NCI-H146 treated with DMSO at 0.1 percent for 48 hours (cell line): ENCODE results near the gene SLC13A1.
"Not testable (repeated sequence)": the region's sequence is repeated elsewhere in the genome, so short reads cannot be mapped to it uniquely, and the experiment has no call there.

Source experiments
- DNase-seq: peaks from one replicate; lab custom pipeline; 2025; ENCODE audit not compliant: unreplicated experiment; lab: John Stamatoyannopoulos, UW

Gene SLC13A1, protein sequence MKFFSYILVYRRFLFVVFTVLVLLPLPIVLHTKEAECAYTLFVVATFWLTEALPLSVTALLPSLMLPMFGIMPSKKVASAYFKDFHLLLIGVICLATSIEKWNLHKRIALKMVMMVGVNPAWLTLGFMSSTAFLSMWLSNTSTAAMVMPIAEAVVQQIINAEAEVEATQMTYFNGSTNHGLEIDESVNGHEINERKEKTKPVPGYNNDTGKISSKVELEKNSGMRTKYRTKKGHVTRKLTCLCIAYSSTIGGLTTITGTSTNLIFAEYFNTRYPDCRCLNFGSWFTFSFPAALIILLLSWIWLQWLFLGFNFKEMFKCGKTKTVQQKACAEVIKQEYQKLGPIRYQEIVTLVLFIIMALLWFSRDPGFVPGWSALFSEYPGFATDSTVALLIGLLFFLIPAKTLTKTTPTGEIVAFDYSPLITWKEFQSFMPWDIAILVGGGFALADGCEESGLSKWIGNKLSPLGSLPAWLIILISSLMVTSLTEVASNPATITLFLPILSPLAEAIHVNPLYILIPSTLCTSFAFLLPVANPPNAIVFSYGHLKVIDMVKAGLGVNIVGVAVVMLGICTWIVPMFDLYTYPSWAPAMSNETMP

DNA sequence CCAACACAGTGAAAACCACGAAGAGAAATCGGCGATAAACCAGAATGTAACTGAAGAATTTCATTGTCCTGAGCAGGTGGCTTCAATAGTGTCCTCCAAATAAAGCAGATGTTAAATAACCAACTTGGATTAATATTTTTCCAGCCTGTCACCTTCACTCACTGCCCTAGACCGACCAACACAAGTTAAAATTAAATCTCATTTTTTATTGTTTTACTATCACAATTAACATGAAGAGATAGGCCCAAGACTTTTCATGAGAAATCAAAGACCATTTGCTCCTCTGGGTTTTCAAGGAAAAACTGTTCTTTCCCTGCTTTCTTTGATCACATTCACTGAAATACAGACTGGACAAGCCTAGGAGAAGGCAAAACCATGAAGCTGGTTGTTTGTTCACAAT, at the start of gene SLC13A1:
Gene SLC13A1, minus strand, starts transcription at position 87 of the 400 bp plus-strand sequence. Its CDS starts 23 bp downstream, at position 64.
- DNase-seq, result no peak

DNA sequence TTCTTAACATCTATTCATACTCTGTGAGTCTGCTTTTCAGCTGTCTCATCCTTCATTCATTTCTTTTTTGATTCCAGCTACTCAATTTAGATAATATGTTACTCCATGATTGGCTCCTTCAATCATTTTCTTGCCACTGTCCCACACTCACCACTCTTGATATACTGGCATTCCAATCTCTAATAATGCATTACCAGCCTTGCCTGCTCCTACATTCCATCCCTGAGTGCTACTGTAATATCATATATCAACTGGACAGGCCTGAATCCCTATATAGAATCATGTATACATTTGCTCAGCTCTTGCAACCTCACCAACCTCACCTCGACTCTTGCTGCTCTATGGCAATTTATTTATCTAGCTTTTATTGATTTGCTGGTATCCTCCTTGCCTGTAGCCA, 45.0 kb upstream of the SLC13A1 start:
- no peak for DNase-seq

DNA sequence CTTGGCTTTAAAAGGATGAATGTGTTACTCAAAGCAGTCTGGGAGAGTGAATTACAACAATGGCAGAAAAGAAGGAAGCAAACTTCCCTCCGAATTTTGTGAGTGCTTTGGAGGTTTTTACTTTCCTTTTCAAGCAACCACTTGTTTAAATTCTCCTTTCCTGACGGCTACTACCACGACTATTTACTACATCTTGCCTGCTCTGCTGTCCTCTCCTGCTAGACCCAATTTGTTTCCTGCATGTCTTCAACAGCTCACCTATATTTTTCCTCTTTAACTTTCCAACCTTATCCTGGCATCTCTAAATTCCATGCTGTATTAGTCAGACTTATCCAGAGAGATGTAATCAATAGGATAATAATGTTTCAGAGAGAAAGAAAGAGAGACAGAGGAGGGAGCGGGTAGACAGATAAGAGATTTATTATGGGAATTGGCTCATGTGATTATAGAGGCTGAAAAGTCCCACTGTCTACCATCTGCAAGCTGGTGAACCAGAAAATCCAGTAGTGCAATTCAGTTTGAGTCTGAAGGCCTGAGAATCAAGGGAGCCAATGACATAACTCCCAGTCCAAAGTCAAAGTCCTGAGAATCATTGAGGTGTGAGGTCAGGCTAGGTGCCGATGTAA, 42.8 kb upstream of the SLC13A1 start:
- no peak for DNase-seq

DNA sequence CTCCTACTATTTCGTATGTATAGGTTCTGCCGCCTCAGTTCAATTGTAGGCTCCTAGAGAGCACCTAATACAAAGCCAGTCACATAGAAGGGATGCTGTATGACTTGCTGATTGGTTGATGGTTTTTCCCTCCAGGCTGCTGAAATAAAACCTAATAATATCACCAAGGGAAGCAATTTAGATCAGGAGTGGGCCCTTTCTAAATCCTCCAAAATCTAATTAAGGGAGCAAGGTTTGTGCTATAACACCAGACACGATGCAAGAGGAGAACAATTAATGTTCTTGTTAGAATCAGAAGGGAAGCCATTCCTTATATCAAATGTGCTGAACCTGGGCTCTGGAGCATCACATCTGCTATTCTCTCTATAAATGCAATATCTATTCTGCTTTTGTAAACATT, 42.0 kb upstream of the SLC13A1 start:
- DNase-seq, result peak; percentile 33

DNA sequence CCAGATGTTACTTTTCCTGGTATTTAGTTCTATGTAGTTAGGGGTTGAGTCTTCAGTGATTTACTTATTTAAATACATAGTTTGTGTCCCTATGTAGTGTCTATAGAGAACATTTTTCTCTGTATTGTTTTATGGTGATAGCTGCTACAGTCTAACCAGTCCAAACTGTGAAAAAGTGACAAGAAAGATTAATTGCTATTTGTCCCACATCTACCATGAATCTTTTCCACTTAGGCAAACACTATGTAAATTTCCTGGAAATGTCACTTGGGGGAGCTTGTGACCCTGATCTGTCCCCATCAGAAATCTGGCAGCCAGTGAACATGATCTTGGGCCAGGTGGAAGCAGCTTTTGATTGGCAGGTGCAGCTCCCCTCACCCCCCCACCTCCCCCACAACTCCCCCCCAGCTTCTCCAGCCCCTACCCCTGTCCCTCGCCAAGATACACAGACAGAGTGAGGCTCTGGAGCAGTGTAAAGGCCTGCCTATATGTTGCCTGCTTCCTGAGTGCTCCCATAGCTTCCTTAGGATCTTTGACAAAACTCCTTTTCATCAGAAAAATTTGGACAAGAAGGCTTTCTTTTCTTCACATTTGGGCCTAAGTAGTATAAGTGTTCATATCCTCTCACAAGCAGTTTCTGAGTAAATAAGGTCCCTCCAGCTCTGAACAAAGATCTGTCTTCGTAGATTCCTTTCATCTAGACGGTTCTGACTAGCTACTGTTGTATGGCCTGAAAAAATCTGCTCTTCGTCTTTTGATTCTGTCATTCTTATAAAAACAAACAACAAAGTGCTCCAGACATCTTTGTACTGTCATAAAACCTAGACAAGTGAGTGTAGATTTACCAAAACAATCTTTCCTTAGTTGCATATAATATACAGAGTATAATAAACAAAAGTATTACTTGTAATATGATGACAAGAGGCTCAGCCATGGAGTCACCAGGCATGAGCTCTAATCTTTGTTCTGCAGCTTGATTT, 31.5 kb upstream of the SLC13A1 start:
- no peak for DNase-seq

DNA sequence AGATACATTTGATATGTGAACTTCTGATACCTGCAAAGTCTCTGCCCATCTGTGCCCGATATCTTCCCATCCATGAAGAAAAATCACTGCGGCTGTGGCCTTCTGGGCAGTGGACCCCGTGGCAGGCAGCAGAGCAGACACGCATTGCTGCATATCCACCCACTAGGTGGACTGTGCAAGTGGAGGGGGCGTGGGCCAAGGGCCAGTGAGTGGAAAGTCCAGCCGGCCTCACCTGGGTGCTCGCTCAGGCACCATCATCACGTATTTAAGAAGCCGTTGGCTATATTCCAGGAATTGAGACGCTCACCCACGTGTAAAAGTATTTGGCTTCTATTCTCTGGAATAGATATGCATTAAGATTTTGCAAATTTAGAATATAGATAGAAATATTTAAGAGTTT, 30.8 kb upstream of the SLC13A1 start:
- no peak for DNase-seq

DNA sequence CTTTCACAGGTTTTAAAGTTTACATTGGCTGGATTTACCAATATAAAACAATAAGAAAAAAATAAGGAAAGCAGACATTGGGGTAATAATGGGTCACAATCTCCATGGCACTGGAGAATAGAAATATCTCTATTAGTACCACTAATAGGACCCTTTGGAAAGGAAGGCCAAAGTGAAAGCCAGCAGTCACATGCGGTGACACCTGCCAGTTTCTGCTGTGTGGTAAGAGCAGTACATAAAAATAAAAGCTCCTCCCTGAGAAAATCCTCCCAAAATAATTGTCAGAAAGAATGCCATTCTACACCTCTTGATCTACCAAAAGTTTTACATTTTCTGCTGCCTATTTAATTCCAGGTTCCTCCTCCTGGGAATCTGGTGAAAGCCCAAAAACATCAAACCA, 30.4 kb upstream of the SLC13A1 start:
- DNase-seq, result no peak

DNA sequence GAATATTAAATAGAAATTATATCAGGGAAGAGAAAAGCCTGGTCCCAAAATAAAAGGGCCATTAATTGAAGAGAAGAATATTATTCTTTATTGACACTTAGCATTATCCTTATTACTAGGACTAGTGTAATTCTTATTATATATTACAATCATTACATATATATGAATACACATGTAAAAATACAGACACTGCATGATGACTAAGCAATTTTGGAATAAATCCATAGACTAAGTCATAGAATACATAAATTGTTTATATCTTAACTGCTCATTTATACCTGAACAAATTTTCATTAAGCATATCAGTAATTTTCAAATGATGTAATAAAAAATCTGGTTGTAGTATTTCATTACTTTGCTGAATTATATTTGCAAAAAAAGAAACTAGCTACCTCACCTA, 29.7 kb upstream of the SLC13A1 start:
- DNase-seq, result no peak

DNA sequence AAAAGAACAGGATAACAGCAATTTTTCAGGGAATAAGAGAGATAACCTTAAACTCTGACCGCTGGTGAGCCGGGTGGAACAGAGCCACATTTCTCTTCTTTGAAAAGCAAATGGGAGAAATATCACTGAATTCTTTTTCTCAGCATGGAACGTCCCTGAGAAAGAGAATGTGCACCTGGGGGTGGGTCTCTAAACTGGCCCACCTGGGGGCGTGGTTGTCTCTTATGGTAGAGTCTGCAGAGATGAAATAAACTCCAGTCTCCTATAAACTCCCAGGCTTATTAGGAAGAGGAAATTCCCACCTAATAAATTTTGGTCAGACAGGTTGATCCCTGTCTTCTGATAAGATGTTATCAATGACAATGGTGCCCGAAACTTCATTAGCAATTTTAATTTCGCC, 27.9 kb upstream of the SLC13A1 start:
- DNase-seq, result not testable (repeated sequence)

DNA sequence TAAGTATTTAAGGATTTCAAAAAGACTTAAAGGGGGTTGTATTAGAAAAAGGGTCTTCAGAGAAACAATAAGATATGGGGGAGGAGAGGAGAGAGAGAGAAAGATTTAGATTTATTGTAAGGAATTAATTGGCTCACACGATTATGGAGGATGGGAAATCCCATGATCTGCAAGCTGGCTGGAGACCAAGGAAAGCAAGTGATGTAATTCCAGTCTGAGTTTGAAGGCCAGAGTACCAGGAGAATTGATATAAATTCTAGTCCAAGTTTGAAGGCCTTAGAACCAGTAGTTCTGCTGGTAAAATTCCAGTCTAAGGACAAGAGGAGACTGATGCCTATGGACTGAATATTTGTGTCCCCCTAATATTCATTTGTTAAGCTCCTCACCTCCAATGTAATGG, 20.6 kb upstream of the SLC13A1 start:
- no peak for DNase-seq

DNA sequence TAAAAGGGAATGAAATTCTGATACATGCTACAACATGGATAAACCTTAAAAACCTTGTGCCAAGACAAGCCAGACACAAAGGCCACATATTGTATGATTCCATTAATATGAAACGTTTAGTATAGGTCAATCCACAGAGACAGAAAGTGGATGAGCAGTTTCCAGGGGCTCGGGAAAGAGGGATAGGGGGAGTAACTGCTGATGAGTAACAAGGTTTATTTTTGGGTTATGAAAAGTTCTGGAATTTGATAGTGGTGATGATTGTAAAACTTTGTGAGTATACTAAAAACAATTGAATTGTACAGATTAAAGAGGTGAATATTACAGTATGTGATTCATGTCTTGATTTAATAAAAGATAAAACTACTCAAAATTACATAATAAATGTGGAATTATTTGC, 19.1 kb upstream of the SLC13A1 start:
- no peak for DNase-seq

DNA sequence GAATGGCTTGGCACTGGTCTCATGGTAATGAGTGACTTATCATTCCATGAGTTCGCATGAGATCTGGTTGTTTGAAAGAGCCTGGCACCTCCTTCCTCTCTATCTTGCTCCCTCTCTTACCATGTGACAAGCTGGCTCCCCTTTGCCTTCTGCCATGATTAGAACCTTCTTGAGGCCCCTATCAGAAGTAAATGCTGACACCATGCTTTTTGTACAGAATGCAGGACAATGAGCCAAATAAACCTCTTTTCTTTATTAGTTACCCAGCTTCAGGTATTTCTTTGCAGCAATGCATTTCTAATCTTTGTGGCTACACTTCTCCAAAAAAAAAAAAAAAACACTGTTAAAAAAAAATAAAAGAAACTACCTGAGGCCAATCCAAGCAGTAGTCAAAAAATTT, 17.1 kb upstream of the SLC13A1 start:
- no peak for DNase-seq

DNA sequence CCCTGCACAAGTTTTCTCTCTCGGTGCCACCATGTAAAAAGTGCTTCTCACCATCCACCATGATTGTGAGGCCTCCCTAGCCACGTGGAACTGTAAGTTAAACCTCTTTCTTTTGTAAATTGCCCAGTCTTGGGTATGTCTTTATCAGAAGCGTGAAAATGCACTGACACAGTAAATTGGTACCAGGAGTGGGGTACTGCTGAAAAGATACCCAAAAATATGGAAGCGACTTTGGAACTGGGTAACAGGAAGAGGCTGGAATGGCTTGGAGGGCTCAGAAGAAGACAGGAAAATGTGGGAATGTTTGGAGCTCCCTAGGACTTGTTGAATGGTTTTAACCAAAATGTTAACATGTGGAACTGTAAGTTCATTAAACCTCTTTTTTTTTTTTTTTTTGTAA, 15.6 kb upstream of the SLC13A1 start:
- no peak for DNase-seq

DNA sequence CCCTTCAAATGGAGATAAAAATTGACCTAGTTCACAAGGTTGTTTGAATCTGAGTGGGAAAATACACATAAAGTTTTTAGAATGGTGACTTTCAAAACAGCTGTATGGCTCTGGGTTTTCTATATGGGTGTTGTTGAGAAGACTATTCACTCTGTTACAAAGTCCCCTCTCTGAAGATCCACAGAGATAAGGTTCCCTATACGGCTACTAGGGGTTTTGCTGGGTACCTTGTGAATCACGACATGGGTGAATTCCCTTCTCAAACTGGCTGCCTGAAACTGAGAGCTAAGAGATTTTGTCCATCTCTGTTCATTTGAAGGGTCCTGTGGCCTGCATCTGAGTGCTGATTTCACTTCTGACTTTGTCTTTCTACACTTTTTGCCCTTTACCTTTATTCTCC, 11.8 kb upstream of the SLC13A1 start:
- DNase-seq, result no peak

DNA sequence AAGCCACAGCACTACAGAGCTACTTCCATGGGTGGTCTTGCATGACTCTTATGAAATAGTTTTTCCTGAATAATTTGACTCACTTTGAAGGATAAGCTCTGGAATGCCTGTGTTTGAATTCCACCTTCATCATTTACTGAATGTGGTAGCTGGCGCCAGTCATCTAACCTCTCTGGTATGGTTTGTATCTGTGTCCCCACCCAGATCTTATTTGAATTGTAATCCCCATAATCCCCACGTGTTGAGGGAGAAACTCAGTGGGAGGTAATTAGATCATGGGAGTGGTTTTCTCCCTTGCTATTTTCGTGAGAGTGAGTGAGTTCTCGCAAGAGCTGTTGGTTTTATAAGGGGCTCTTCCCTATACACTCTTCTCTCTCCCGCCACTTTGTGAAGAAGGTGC, 11.2 kb upstream of the SLC13A1 start:
- no peak for DNase-seq

DNA sequence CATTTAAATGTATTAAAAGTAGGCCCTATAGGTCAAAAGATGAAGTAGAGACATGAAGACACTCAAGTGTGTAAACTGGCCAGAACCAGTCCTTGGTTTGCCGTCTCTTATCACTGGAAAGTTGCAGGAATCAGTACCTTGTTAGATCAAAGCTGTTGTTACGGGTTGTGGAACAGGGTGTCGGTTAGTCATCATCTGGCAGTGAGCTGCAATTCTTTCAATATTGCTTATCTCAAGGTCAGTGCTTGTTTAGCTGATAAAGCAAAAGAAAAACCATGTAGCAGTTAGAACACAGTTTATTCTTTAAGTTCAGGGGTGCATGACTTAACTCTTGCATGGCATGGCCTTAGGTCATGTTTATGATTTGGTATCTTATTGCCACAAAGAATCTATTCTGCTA, 10.0 kb upstream of the SLC13A1 start:
- no peak for DNase-seq

DNA sequence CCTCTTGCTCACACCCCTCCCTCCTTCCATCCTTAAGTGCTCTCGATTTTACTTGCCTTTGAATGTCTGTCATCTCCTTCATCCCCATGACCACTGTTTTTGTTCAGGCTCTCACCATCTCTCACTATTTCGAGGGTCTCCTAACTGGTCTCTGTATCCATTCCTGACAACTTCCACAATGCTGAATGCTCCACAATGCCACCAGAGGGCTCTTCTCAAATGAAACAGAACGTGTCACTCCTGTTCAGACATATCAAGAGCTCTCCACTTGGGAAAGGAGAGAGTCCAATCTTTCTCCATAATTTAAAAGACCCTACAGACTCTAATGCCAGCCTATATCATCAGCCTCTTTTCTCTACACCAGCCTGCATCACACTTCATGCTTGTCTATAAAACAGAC, 9.0 kb upstream of the SLC13A1 start:
- DNase-seq, result no peak

DNA sequence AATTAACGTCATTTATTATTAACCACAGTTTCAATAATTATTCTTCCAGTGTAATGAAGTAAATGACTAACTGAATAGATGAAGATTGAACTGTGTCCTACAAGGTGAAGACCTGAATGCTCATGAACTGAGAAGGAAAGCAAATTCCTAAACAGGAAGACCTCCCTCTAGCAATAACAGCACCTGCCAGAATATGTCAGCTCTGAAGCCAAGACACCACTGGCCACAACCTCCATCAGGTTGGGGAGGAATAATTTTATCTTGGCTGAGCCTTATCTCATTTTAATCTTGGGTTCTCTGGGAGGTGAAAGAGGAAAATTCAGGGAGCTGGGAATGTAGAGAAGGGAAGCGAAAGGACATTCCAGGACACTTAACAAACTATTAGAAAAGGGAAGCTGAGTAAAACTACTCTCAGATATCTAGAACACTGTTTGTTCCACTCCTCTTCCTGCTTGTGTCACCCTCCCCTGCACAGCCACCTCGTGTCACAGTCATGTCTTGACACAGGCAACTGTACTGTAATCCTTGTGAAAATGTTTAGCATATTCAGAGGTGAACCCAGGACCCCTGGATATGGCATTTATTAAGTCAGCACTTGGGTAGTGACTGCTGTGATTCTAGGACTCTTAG, 4.6 kb upstream of the SLC13A1 start:
- no peak for DNase-seq

DNA sequence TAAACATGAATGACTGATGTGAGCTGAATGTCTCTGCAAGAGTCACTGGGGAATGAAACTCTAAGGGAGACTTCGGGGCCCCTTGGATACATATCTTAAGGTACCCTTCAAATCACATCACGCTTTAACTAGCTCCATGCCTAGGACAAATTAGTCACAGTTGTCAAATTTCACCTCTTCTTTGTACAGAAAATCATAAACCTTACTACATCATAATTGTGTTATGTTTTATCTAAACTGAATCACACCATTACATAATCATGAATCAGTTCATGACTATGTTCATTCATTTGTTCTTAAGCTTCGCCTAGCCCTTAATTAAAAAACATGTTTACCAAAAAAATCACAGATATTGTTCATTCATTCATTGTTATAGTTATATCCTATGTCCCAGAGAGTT, 2.1 kb upstream of the SLC13A1 start:
- no peak for DNase-seq
